SK-N-SH treated with all-trans-retinoic acid at 6 μM for 48 hours (cell line): ENCODE data around the gene CCDC197.

Experiments
- ATAC-seq: fragments of 200-7000 bp; cut with Tn5 transposase; 3 replicates; pipeline ENCODE4 v1.9.1; 2020; ENCODE audit warnings: mild to moderate bottlenecking, moderate library complexity
- ARNTL ChIP-seq: fragments of 450-650 bp; formaldehyde crosslinking; IDR thresholded peaks from 2 replicates; pipeline ENCODE4 v1.5.0; 2020; ENCODE audit warnings: low read depth, mild to moderate bottlenecking, moderate library complexity, borderline replicate concordance
- BACH2 ChIP-seq: fragments of 250-450 bp; sonication (Bioruptor Pico); IDR thresholded peaks from 2 replicates; pipeline ENCODE4 v1.9.0; 2021; ENCODE audit warnings: mild to moderate bottlenecking, borderline replicate concordance
- CREB5 ChIP-seq: fragments of 250-450 bp; sonication (Bioruptor Pico); IDR thresholded peaks from 2 replicates; pipeline ENCODE4 v1.5.1; 2020; ENCODE audit warnings: low read depth, mild to moderate bottlenecking, moderate library complexity
- CSDC2 ChIP-seq: fragments of 250-450 bp; sonication (Bioruptor Pico); IDR thresholded peaks from 2 replicates; pipeline ENCODE4 v1.5.0; 2020; ENCODE audit warnings: mild to moderate bottlenecking, moderate library complexity
- CSRNP3 ChIP-seq: fragments of 250-450 bp; sonication (Bioruptor Pico); IDR thresholded peaks from 2 replicates; pipeline ENCODE4 v1.5.1; 2021; ENCODE audit warnings: mild to moderate bottlenecking, moderate library complexity
- ESRRG ChIP-seq: fragments of 250-450 bp; sonication (Bioruptor Pico); IDR thresholded peaks from 2 replicates; pipeline ENCODE4 v1.6.1; 2021; ENCODE audit warnings: mild to moderate bottlenecking
- GLIS3 ChIP-seq: fragments of 250-450 bp; sonication (Bioruptor Pico); IDR thresholded peaks from 2 replicates; pipeline ENCODE4 v1.5.0; 2020; ENCODE audit warnings: mild to moderate bottlenecking, moderate library complexity
- ISL1 ChIP-seq: fragments of 250-450 bp; sonication (Bioruptor Pico); IDR thresholded peaks from 2 replicates; pipeline ENCODE4 v2.1.2; 2022; ENCODE audit warnings: mild to moderate bottlenecking, moderate library complexity
- OSR1 ChIP-seq: fragments of 250-450 bp; sonication (Bioruptor Pico); IDR thresholded peaks from 2 replicates; pipeline ENCODE4 v1.8.0; 2022; ENCODE audit warnings: moderate library complexity, mild to moderate bottlenecking, inconsistent platforms
- PATZ1 ChIP-seq: fragments of 250-450 bp; sonication (Bioruptor Pico); IDR thresholded peaks from 2 replicates; pipeline ENCODE4 v1.8.0; 2020; ENCODE audit warnings: mild to moderate bottlenecking, moderate library complexity, borderline replicate concordance
- POU6F1 ChIP-seq: fragments of 250-450 bp; sonication (Bioruptor Pico); IDR thresholded peaks from 2 replicates; pipeline ENCODE4 v1.8.0; 2021; ENCODE audit warnings: low read depth, mild to moderate bottlenecking, moderate library complexity, borderline replicate concordance
- PPARA ChIP-seq: fragments of 250-450 bp; sonication (Bioruptor Pico); IDR thresholded peaks from 2 replicates; pipeline ENCODE4 v1.5.0; 2020; ENCODE audit warnings: mild to moderate bottlenecking, borderline replicate concordance
- RARB ChIP-seq: fragments of 250-450 bp; sonication (Bioruptor Pico); IDR thresholded peaks from 2 replicates; pipeline ENCODE4 v1.8.0; 2021; ENCODE audit warnings: mild to moderate bottlenecking, moderate library complexity
- SNAI2 ChIP-seq: fragments of 250-450 bp; sonication (Bioruptor Pico); IDR thresholded peaks from 2 replicates; pipeline ENCODE4 v1.5.0; 2020; ENCODE audit warnings: mild to moderate bottlenecking, moderate library complexity
- TCF4 ChIP-seq: fragments of 250-450 bp; sonication (Bioruptor Pico); IDR thresholded peaks from 2 replicates; pipeline ENCODE4 v1.8.0; 2021; ENCODE audit warnings: mild to moderate bottlenecking, moderate library complexity, borderline replicate concordance
- TSHZ2 ChIP-seq: fragments of 250-450 bp; sonication (Bioruptor Pico); IDR thresholded peaks from 2 replicates; pipeline ENCODE4 v1.5.0; 2020; ENCODE audit warnings: mild to moderate bottlenecking, moderate library complexity
- ZC3H10 ChIP-seq: fragments of 250-450 bp; sonication (Bioruptor Pico); IDR thresholded peaks from 2 replicates; pipeline ENCODE4 v1.5.1; 2021; ENCODE audit warnings: mild to moderate bottlenecking, moderate library complexity
- ZFP3 ChIP-seq: fragments of 250-450 bp; sonication (Bioruptor Pico); IDR thresholded peaks from 2 replicates; pipeline ENCODE4 v1.5.0; 2020; ENCODE audit warnings: mild to moderate bottlenecking, moderate library complexity
- ZFP30 ChIP-seq: fragments of 450-650 bp; formaldehyde crosslinking; IDR thresholded peaks from 2 replicates; pipeline ENCODE4 v1.5.0; 2022; ENCODE audit warnings: mild to moderate bottlenecking, moderate library complexity
- ZNF565 ChIP-seq: fragments of 450-650 bp; formaldehyde crosslinking; conservative IDR thresholded peaks from 2 replicates; pipeline ENCODE4 v1.5.0; 2020; ENCODE audit warnings: low read depth, mild to moderate bottlenecking, moderate library complexity
- ZNF70 ChIP-seq: fragments of 450-650 bp; formaldehyde crosslinking; IDR thresholded peaks from 2 replicates; pipeline ENCODE4 v1.5.0; 2020; ENCODE audit warnings: mild to moderate bottlenecking, moderate library complexity
- ZNF8 ChIP-seq: fragments of 450-650 bp; formaldehyde crosslinking; IDR thresholded peaks from 2 replicates; pipeline ENCODE4 v1.5.0; 2020; ENCODE audit warnings: mild to moderate bottlenecking, moderate library complexity

CCDC197 gene

GRCh38 chr14:94031161-94031882 is 34.2 kb downstream of the CCDC197 start:
- TF ChIP-seq ZNF70 (CRISPR knock-in tag) (no peak), ZNF8 (CRISPR knock-in tag) (no peak), PPARA (CRISPR knock-in tag) (no peak), POU6F1 (CRISPR knock-in tag) (no peak), SNAI2 (no peak), ESRRG (CRISPR knock-in tag) (no peak), ZC3H10 (no peak), CREB5 (no peak), GLIS3 (CRISPR knock-in tag) (no peak), CSDC2 (CRISPR knock-in tag) (no peak), RARB (CRISPR knock-in tag) (no peak), ZFP3 (CRISPR knock-in tag) (no peak), TSHZ2 (CRISPR knock-in tag) (no peak), BACH2 (CRISPR knock-in tag) (no peak), TCF4 (CRISPR knock-in tag) (no peak), ZNF565 (CRISPR knock-in tag) (no peak), CSRNP3 (CRISPR knock-in tag) (no peak), OSR1 (CRISPR knock-in tag) (no peak), PATZ1 (no peak)
- TF ChIP-seq, all 23 proteins: peak for 0
- no peak for ATAC-seq

GRCh38 chr14:94031883-94032279 is 34.8 kb downstream of the CCDC197 start:
- no peak for ATAC-seq
- no peak for TF ChIP-seq CREB5
- TF ChIP-seq BACH2 (CRISPR knock-in tag), result no peak
- no peak for TF ChIP-seq CSRNP3 (CRISPR knock-in tag)
- no peak for TF ChIP-seq CSDC2 (CRISPR knock-in tag)
- no peak for TF ChIP-seq ZNF565 (CRISPR knock-in tag)
- no peak for TF ChIP-seq ARNTL (CRISPR knock-in tag)
- no peak for TF ChIP-seq ZFP30 (CRISPR knock-in tag)
- TF ChIP-seq PATZ1, result no peak
- TF ChIP-seq ZC3H10, result no peak
- no peak for TF ChIP-seq TCF4 (CRISPR knock-in tag)
- TF ChIP-seq GLIS3 (CRISPR knock-in tag), result no peak
- TF ChIP-seq ZNF8 (CRISPR knock-in tag), result no peak
- TF ChIP-seq ISL1 (CRISPR knock-in tag), result no peak
- no peak for TF ChIP-seq RARB (CRISPR knock-in tag)
- no peak for TF ChIP-seq ZFP3 (CRISPR knock-in tag)
- TF ChIP-seq POU6F1 (CRISPR knock-in tag), result no peak
- no peak for TF ChIP-seq PPARA (CRISPR knock-in tag)
- no peak for TF ChIP-seq ZNF70 (CRISPR knock-in tag)
